ENCODE results near the gene CENATAC. TPM values are rescaled to one million over a fixed set of nuclear protein-coding genes. Genes with fewer than 3 reads are reported as not detected.
"Not testable (repeated sequence)": the region's sequence is repeated elsewhere in the genome, so short reads cannot be mapped to it uniquely, and the experiment has no call there.

The CENATAC gene
- total RNA-seq, 1 donor from 2014 or later = 11.9 TPM

- ATAC-seq = no peak
These were observed 58.0 kb downstream of the CENATAC start for GRCh38 chr11:119055901-119056300.

- ATAC-seq = peak; percentile 73
These were observed 58.6 kb downstream of the CENATAC start for GRCh38 chr11:119056421-119056999.

- peak; percentile 99 for ATAC-seq
These were observed 59.2 kb downstream of the CENATAC start, which contains the start of gene HYOU1 for GRCh38 chr11:119057000-119057769. HYOU1 (minus strand) TSS chr11:119057205; CDS start chr11:119056160, 1,045 bp downstream.

- ATAC-seq = not testable (repeated sequence)
These were observed 61.2 kb downstream of the CENATAC start for GRCh38 chr11:119059128-119059527.

- ATAC-seq = no peak
These were observed 63.3 kb downstream of the CENATAC start for GRCh38 chr11:119061256-119061655.

GRCh38 chr11:119062779-119063178 lies 64.8 kb downstream of the CENATAC start:
- no peak for ATAC-seq

- no peak for ATAC-seq
These were observed 67.4 kb downstream of the CENATAC start for GRCh38 chr11:119065369-119065768.

Other genes starting within 250 kb of the CENATAC start
- gene DDX6, start 207.0 kb upstream of the CENATAC start, total RNA-seq = 65.8 TPM
- gene CXCR5, start 114.2 kb upstream of the CENATAC start, total RNA-seq = 0.20 TPM
- gene BCL9L, start 72.2 kb upstream of the CENATAC start, total RNA-seq = 44.6 TPM
- 0.32 TPM for gene UPK2, start 41.8 kb upstream of the CENATAC start, total RNA-seq
- gene FOXR1, start 26.4 kb upstream of the CENATAC start, total RNA-seq = not detected
- gene RPS25, start 20.2 kb downstream of the CENATAC start, total RNA-seq = 1,002 TPM
- 42.4 TPM for gene TRAPPC4, start 20.6 kb downstream of the CENATAC start, total RNA-seq
- 7.2 TPM for gene SLC37A4, start 32.7 kb downstream of the CENATAC start, total RNA-seq
- 63.2 TPM for gene HYOU1, start 59.1 kb downstream of the CENATAC start, total RNA-seq
- 17.8 TPM for gene VPS11, start 69.7 kb downstream of the CENATAC start, total RNA-seq
- gene HMBS, start 86.7 kb downstream of the CENATAC start, total RNA-seq = 23.7 TPM
- 36.3 TPM for gene DPAGT1, start 103.7 kb downstream of the CENATAC start, total RNA-seq
- 6.5 TPM for gene C2CD2L, start 109.2 kb downstream of the CENATAC start, total RNA-seq
- 13.2 TPM for gene HINFP, start 123.4 kb downstream of the CENATAC start, total RNA-seq
- gene ABCG4, start 150.9 kb downstream of the CENATAC start, total RNA-seq = 0.52 TPM
- gene NLRX1, start 170.6 kb downstream of the CENATAC start, total RNA-seq = 60.3 TPM
- not detected for gene NHERF4, start 187.3 kb downstream of the CENATAC start, total RNA-seq
- gene CBL, start 208.2 kb downstream of the CENATAC start, total RNA-seq = 11.0 TPM

Data from esophagus mucosa (tissue), 1 donor.